Neural crest cell (in vitro differentiated cells): ENCODE measurements around the gene MAGI2. TPM values are rescaled to one million over a fixed set of nuclear protein-coding genes. Genes with fewer than 3 reads are reported as not detected.

Source experiments
- DNase-seq: peaks from one replicate; pipeline ENCODE4 v3.0.0; 2021; ENCODE audit warnings: low read depth, mixed read lengths, low spot score
- H3K27ac Mint-ChIP-seq: one replicate; pipeline ENCODE4 v1.8.0; 2021; ENCODE audit warnings: mild to moderate bottlenecking, mixed read lengths; ENCODE audit not compliant: unreplicated experiment
- H3K27me3 Mint-ChIP-seq: 2 replicates; pipeline ENCODE4 v1.8.0; 2021; ENCODE audit warnings: low read depth, mild to moderate bottlenecking, mixed read lengths
- H3K36me3 Mint-ChIP-seq: 2 replicates; pipeline ENCODE4 v1.8.0; 2021; ENCODE audit warnings: low read depth, mild to moderate bottlenecking, mixed read lengths
- H3K4me1 Mint-ChIP-seq: 2 replicates; pipeline ENCODE4 v1.8.0; 2021; ENCODE audit warnings: mixed read lengths
- H3K4me3 Mint-ChIP-seq: one replicate; pipeline ENCODE4 v1.8.0; 2021; ENCODE audit warnings: mild to moderate bottlenecking, mixed read lengths
- H3K9me3 Mint-ChIP-seq: 2 replicates; pipeline ENCODE4 v1.8.0; 2021; ENCODE audit warnings: mixed read lengths
- total RNA-seq: library from RNA; stranded (reverse); gene quantifications from 2 replicates; pipeline ENCODE4 v1.2.1, GENCODE V29; 2021
- TF ChIP-seq, protein P1 (sequence below): fragments of 200-600 bp; sonication (generic); conservative IDR thresholded peaks from 2 replicates; pipeline ENCODE4 v1.5.0; 2021; ENCODE audit warnings: antibody characterized with exemption, mild to moderate bottlenecking

Gene MAGI2
- total RNA-seq, 1 donor from 2014 or later, result 10.0 TPM

DNA sequence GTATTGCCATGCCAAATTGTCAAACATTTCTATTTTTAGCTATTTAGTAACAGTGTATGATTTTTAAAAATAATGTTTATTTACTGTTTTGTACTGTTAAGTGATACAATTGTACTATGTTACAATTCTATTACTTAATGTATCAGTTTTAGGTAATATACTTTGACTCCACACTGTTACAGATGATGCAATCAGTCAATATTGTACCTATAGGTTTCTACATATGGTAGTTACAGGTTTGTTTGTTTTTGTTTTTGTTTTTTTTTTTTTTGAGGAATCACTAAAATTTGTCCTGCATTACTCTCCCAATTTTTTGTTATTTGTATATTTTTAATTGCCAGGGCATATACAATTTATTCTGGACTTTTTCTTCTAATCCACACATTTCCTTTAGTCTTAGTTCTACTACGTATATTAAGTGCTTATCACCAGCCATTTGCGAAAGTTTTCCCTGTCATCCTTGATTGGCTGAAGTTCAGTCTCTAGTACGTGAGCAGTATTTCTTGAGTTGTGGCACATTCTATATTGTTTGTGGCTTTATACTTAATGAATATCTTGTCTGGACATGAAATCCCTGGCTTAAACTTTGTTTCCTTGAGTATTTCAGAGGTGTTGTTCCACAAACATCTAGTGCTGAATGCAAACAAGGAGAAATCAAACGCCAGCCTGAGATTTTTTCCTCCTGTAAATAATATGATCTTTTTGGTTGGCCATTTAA, 114.1 kb downstream of the MAGI2 start:
- H3K4me1 Mint-ChIP-seq, result peaks cover 8% of the 10 kb centered on the region
- H3K27me3 Mint-ChIP-seq, result no peaks in the 10 kb centered on the region
- DNase-seq, result no peak
- H3K9me3 Mint-ChIP-seq, result no peaks in the 10 kb centered on the region
- no peak overlapping the region for H3K4me3 Mint-ChIP-seq
- no peaks in the 10 kb centered on the region for H3K36me3 Mint-ChIP-seq
- TF ChIP-seq, protein P1, sequence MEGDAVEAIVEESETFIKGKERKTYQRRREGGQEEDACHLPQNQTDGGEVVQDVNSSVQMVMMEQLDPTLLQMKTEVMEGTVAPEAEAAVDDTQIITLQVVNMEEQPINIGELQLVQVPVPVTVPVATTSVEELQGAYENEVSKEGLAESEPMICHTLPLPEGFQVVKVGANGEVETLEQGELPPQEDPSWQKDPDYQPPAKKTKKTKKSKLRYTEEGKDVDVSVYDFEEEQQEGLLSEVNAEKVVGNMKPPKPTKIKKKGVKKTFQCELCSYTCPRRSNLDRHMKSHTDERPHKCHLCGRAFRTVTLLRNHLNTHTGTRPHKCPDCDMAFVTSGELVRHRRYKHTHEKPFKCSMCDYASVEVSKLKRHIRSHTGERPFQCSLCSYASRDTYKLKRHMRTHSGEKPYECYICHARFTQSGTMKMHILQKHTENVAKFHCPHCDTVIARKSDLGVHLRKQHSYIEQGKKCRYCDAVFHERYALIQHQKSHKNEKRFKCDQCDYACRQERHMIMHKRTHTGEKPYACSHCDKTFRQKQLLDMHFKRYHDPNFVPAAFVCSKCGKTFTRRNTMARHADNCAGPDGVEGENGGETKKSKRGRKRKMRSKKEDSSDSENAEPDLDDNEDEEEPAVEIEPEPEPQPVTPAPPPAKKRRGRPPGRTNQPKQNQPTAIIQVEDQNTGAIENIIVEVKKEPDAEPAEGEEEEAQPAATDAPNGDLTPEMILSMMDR, result no peak
- no peak overlapping the region for H3K27ac Mint-ChIP-seq

DNA sequence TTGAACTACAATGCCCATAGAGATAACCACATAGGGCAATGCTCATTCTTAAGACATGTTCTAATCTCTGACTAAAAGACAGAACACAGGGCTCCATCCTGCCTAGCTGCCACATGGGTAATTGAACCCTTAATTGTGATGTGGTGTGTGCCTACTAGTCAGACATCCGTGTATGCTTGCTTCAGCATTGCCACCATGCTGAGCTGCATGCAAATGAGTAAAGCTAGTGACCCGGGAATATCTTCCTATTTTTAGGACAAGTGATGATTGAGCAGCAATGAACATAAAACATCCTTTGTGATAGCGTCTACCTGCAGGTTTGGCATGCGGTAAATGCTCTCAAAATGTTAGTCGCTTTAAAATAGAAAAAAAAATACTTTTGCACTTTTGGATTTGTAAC, 115.8 kb downstream of the MAGI2 start:
- Mint-ChIP-seq H3K4me1 (peaks cover 8% of the 10 kb centered on the region), H3K36me3 (no peaks in the 10 kb centered on the region), H3K4me3 (no peak overlapping the region), H3K27ac (no peak overlapping the region), H3K9me3 (no peaks in the 10 kb centered on the region), H3K27me3 (no peaks in the 10 kb centered on the region)
- TF ChIP-seq, protein P1, result no peak
- no peak for DNase-seq

DNA sequence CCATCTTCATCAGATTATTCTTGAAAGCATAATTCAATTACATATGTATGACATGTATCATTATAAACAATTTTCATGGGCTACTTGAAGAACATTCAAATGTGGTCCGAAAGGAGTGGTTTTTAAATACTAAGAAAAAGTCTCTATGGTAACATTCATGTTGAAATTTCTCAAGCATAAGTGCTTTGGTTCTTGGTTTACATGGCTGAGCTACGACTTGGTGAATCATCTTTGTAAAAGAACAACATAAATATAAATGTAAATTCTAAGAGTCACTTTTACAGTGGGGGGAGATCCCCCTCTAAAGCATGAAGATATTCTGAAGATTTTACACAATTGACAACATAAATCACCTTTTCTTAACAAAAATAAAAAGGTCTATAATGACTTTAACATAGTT, 118.6 kb downstream of the MAGI2 start:
- H3K4me1 Mint-ChIP-seq, result peaks cover 8% of the 10 kb centered on the region
- no peak overlapping the region for H3K4me3 Mint-ChIP-seq
- TF ChIP-seq, protein P1, result no peak
- no peak overlapping the region for H3K27ac Mint-ChIP-seq
- no peaks in the 10 kb centered on the region for H3K27me3 Mint-ChIP-seq
- no peaks in the 10 kb centered on the region for H3K36me3 Mint-ChIP-seq
- no peaks in the 10 kb centered on the region for H3K9me3 Mint-ChIP-seq
- no peak for DNase-seq

DNA sequence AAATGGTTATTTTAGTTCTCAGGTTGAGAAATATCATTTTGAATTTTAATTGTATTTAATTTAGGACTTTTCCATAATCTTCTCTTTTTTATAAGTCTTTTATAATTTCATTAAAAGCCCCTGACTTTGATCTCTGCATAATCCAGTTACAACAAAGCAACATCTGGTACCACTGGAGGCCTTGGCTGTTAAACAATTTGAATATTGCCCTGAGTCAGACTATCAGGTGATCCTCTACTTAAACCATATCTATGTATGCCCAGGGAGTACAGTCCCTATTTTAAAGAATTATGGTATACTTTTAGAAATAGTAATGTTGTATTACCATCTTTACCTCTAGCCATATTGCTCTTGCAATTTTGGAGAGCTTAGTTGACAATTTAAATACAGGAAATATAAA, 119.1 kb downstream of the MAGI2 start:
- peaks cover 8% of the 10 kb centered on the region for H3K4me1 Mint-ChIP-seq
- H3K27ac Mint-ChIP-seq, result no peak overlapping the region
- TF ChIP-seq, protein P1, result no peak
- H3K36me3 Mint-ChIP-seq, result no peaks in the 10 kb centered on the region
- no peak for DNase-seq
- H3K27me3 Mint-ChIP-seq, result no peaks in the 10 kb centered on the region
- H3K9me3 Mint-ChIP-seq, result no peaks in the 10 kb centered on the region
- H3K4me3 Mint-ChIP-seq, result no peak overlapping the region

DNA sequence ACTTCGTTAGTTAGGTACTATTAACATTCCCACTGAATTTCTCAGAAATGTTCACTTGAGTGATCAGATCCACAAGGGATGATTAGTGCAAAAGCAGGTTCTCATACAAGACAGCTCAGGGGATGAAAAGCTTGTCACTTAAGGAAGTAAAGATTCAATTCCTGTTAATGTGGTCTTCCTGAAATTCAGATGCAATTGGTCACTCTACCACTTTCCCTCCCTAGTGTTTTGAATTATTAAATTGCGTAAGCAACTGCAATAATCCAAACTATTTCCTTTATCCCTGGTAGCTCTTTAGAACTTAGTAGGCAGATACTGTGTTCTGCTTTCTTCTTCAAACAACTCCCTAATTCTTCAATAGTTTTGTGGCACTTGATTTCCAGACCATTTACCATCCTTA, 121.4 kb downstream of the MAGI2 start:
- H3K4me3 Mint-ChIP-seq, result no peak overlapping the region
- H3K36me3 Mint-ChIP-seq, result no peaks in the 10 kb centered on the region
- TF ChIP-seq, protein P1, result no peak
- H3K27me3 Mint-ChIP-seq, result no peaks in the 10 kb centered on the region
- no peaks in the 10 kb centered on the region for H3K9me3 Mint-ChIP-seq
- no peaks in the 10 kb centered on the region for H3K4me1 Mint-ChIP-seq
- DNase-seq, result no peak
- no peak overlapping the region for H3K27ac Mint-ChIP-seq
